Adipocyte (in vitro differentiated cells): ENCODE data around the gene KIF26A.

Experiments used
- DNase-seq: peaks from one replicate; pipeline ENCODE4 v3.0.0-alpha.2; 2015; ENCODE audit warnings: low read depth
- H3K27me3 ChIP-seq: replicated peaks from 2 replicates; pipeline ENCODE4 v1.7.0; 2013; ENCODE audit warnings: mild to moderate bottlenecking, low read length, moderate library complexity; ENCODE audit not compliant: control insufficient read depth, insufficient read depth
- H3K36me3 ChIP-seq: 2 replicates; pipeline ENCODE4 v1.7.0; 2013; ENCODE audit warnings: low read length, mild to moderate bottlenecking, moderate library complexity; ENCODE audit not compliant: control insufficient read depth, insufficient read depth, severe bottlenecking
- H3K4me1 ChIP-seq: 2 replicates; pipeline ENCODE4 v1.7.0; 2013; ENCODE audit warnings: mild to moderate bottlenecking, low read length, moderate library complexity; ENCODE audit not compliant: control insufficient read depth, insufficient read depth
- H3K4me3 ChIP-seq: 2 replicates; pipeline ENCODE4 v1.7.0; 2013; ENCODE audit warnings: mild to moderate bottlenecking, low read length, moderate library complexity
- H3K9ac ChIP-seq: 2 replicates; pipeline ENCODE4 v1.7.0; 2013; ENCODE audit warnings: mild to moderate bottlenecking, low read length, moderate library complexity
- H3K9me3 ChIP-seq: 2 replicates; pipeline ENCODE4 v1.7.0; 2013; ENCODE audit warnings: mild to moderate bottlenecking, low read length, moderate library complexity; ENCODE audit not compliant: control insufficient read depth

Gene KIF26A

GRCh38 chr14:104171895-104172294 is 33.5 kb downstream of the KIF26A start:
- no peaks in the 10 kb centered on the region for H3K36me3 ChIP-seq
- DNase-seq: no peak
- no peaks in the 10 kb centered on the region for H3K27me3 ChIP-seq
- no peaks in the 10 kb centered on the region for H3K4me1 ChIP-seq
- H3K4me3 ChIP-seq: no peak overlapping the region
- no peaks in the 10 kb centered on the region for H3K9me3 ChIP-seq
- no peak overlapping the region for H3K9ac ChIP-seq

DNA sequence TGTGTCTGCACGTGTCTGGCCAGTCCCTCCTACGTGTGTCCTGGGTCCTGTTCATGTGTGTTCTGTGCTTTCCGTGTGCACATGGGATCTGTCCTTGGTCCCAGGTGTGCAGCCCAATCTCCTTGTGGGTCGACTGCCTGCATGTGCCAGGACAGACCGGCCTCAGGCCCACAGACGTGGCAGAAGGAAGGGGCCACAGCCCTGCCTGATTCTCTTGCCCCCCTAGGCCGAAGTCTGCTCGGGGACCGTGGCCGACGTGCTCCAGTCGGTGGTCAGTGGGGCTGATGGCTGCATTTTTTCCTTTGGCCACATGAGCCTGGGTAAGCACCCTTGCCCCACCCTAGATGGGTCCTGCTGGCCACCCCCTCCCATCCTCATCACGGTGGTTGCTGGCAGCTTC is 34.0 kb downstream of the KIF26A start:
- H3K36me3 ChIP-seq: no peaks in the 10 kb centered on the region
- no peak overlapping the region for H3K4me3 ChIP-seq
- H3K9ac ChIP-seq: no peak overlapping the region
- H3K4me1 ChIP-seq: no peaks in the 10 kb centered on the region
- H3K9me3 ChIP-seq: no peaks in the 10 kb centered on the region
- DNase-seq: no peak
- no peaks in the 10 kb centered on the region for H3K27me3 ChIP-seq

GRCh38 chr14:104172880-104173279 is 34.5 kb downstream of the KIF26A start:
- no peak for DNase-seq
- Histone ChIP-seq H3K27me3 (no peaks in the 10 kb centered on the region), H3K4me3 (no peak overlapping the region), H3K9me3 (no peaks in the 10 kb centered on the region), H3K9ac (no peak overlapping the region), H3K4me1 (no peaks in the 10 kb centered on the region), H3K36me3 (no peaks in the 10 kb centered on the region)

DNA sequence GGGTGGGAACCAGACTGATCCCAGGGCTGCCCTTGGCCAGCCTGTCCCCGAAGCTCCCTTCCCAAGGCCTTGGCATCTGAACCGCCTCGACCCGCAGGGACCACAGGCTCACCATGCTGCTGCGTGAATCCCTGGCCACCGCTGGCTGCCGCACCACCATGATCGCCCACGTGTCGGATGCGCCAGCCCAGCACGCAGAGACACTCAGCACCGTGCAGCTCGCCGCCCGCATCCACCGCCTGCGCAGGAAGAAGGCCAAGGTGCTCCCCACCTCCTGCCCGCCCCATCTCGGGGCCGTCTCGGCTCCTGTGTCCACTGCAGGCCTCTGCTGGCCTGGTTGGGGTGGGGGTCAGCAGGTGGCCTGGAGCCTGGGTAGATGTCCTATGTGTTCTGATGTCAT is 35.7 kb downstream of the KIF26A start:
- H3K4me3 ChIP-seq: no peak overlapping the region
- no peaks in the 10 kb centered on the region for H3K36me3 ChIP-seq
- no peak overlapping the region for H3K9ac ChIP-seq
- H3K9me3 ChIP-seq: no peaks in the 10 kb centered on the region
- no peaks in the 10 kb centered on the region for H3K4me1 ChIP-seq
- DNase-seq: no peak
- no peaks in the 10 kb centered on the region for H3K27me3 ChIP-seq

DNA sequence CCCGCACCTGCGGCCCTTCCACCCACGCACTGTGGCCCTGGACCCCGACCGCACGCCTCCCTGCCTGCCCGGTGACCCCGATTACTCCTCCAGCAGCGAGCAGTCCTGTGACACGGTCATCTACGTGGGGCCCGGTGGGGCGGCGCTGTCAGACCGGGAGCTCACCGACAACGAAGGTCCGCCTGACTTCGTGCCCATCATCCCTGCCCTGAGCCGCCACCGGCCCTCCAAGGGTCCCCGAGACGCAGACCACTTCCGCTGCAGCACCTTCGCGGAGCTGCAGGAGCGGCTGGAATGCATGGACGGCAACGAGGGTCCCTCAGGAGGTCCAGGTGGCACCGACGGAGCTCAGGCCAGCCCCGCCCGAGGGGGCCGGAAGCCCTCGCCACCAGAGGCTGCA is 36.7 kb downstream of the KIF26A start:
- no peak for DNase-seq
- no peaks in the 10 kb centered on the region for H3K27me3 ChIP-seq
- H3K9ac ChIP-seq: no peak overlapping the region
- no peaks in the 10 kb centered on the region for H3K9me3 ChIP-seq
- no peaks in the 10 kb centered on the region for H3K4me1 ChIP-seq
- H3K36me3 ChIP-seq: no peaks in the 10 kb centered on the region
- no peak overlapping the region for H3K4me3 ChIP-seq

DNA sequence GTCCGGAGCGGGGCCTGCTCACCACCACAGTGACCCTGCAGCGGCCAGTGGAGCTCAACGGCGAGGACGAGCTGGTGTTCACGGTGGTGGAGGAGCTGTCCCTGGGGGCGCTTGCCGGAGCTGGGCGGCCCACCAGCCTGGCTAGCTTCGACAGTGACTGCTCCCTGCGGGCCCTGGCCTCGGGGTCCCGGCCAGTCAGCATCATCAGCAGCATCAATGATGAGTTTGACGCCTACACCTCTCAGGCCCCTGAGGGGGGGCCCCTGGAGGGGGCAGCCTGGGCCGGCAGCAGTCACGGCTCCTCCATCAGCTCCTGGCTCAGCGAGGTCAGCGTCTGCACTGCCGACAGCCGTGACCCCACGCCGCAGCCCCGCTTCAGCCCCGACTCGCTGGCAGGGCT is 37.4 kb downstream of the KIF26A start:
- no peaks in the 10 kb centered on the region for H3K4me1 ChIP-seq
- no peak overlapping the region for H3K4me3 ChIP-seq
- H3K36me3 ChIP-seq: no peaks in the 10 kb centered on the region
- no peak overlapping the region for H3K9ac ChIP-seq
- H3K27me3 ChIP-seq: no peaks in the 10 kb centered on the region
- no peak for DNase-seq
- H3K9me3 ChIP-seq: no peaks in the 10 kb centered on the region

GRCh38 chr14:104176611-104177010 is 38.2 kb downstream of the KIF26A start:
- Histone ChIP-seq H3K4me3 (no peak overlapping the region), H3K36me3 (no peaks in the 10 kb centered on the region)

DNA sequence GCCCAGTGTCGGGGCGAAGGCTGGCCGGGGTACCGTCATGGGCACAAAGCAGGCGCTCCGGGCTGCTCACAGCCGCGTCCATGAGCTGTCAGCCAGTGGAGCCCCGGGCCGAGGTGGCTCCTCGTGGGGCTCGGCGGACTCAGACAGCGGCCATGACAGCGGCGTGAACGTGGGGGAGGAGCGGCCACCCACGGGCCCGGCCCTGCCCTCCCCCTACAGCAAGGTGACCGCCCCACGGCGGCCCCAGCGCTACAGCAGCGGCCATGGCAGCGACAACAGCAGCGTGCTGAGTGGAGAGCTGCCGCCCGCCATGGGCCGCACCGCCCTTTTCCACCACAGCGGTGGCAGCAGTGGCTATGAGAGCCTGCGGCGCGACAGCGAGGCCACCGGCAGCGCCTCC is 39.0 kb downstream of the KIF26A start:
- Histone ChIP-seq H3K4me3 (no peak overlapping the region), H3K4me1 (no peaks in the 10 kb centered on the region), H3K36me3 (no peaks in the 10 kb centered on the region), H3K9me3 (no peaks in the 10 kb centered on the region), H3K27me3 (no peaks in the 10 kb centered on the region), H3K9ac (no peak overlapping the region)
- no peak for DNase-seq

More at GRCh38 chr14:104176611-104177010, 38.2 kb downstream of the KIF26A start:
- Histone ChIP-seq H3K9ac (no peak overlapping the region), H3K4me1 (no peaks in the 10 kb centered on the region), H3K27me3 (no peaks in the 10 kb centered on the region), H3K9me3 (no peaks in the 10 kb centered on the region)
- DNase-seq: no peak

DNA sequence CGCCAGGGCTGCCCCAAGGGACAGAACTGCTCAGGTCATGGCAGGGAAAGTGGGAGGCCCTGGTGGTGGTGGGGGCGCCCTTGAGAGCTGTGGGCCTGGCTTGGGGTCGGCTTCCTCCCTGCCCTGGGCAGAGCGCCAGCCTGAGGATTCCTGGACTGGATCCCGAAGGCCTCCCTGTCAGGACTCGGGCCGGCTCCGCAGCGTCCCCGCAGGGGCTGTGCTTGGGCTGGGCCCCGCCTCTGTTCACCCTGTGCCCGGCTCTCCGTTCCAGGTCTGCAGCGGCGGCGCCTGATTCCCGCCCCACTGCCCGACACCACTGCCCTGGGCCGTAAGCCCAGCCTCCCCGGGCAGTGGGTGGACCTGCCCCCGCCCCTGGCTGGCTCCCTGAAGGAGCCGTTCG is 39.9 kb downstream of the KIF26A start:
- Histone ChIP-seq H3K4me3 (no peak overlapping the region), H3K9me3 (no peaks in the 10 kb centered on the region), H3K27me3 (no peaks in the 10 kb centered on the region), H3K36me3 (no peaks in the 10 kb centered on the region), H3K9ac (no peak overlapping the region), H3K4me1 (no peaks in the 10 kb centered on the region)
- no peak for DNase-seq

DNA sequence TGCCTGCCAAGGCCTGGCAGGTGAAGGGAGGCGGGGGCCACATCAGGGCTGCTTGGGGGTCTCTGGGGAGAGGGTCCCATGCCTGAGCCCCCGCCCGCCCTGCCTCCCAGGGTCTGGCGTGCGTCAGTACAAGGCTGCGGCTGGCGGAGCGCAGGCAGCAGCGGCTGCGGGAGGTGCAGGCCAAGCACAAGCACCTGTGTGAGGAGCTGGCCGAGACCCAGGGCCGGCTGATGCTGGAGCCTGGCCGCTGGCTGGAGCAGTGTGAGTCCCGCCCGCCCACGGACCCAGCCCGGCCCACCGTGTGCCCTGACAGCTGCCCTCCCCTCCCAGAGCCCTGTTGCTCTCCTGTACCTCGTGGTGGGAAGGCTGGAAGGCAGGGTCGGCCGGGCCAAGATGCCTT is 40.7 kb downstream of the KIF26A start:
- no peak overlapping the region for H3K4me3 ChIP-seq
- no peaks in the 10 kb centered on the region for H3K4me1 ChIP-seq

DNA sequence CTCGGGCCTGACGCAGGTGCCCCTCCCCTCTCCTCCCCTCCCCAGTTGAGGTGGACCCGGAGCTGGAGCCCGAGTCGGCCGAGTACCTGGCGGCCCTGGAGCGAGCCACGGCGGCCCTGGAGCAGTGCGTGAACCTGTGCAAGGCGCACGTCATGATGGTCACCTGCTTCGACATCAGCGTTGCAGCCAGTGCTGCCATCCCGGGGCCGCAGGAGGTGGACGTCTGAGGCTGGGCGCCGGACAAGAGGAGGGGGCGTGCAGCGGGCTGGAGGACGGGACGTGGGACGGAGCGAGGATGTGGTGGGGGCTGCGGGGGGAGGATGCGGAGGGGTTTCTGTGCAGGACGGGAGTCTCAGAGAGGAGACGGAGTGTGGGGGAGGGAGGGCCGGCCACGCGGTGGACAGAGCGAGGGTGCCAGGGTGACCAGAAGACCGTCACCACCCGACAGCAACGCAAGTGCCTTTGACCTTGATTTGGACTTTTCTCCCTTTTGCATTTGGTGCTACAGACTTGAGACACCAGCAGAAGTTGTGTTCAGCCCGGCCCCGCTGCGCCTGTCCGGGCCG is 41.3 kb downstream of the KIF26A start:
- Histone ChIP-seq H3K36me3 (no peaks in the 10 kb centered on the region), H3K27me3 (no peaks in the 10 kb centered on the region), H3K9me3 (no peaks in the 10 kb centered on the region), H3K4me3 (no peak overlapping the region), H3K9ac (no peak overlapping the region), H3K4me1 (no peaks in the 10 kb centered on the region)
- no peak for DNase-seq

More for the DNA sequence above, 40.7 kb downstream of the KIF26A start:
- DNase-seq: no peak
- Histone ChIP-seq H3K27me3 (no peaks in the 10 kb centered on the region), H3K36me3 (no peaks in the 10 kb centered on the region), H3K9me3 (no peaks in the 10 kb centered on the region), H3K9ac (no peak overlapping the region)

DNA sequence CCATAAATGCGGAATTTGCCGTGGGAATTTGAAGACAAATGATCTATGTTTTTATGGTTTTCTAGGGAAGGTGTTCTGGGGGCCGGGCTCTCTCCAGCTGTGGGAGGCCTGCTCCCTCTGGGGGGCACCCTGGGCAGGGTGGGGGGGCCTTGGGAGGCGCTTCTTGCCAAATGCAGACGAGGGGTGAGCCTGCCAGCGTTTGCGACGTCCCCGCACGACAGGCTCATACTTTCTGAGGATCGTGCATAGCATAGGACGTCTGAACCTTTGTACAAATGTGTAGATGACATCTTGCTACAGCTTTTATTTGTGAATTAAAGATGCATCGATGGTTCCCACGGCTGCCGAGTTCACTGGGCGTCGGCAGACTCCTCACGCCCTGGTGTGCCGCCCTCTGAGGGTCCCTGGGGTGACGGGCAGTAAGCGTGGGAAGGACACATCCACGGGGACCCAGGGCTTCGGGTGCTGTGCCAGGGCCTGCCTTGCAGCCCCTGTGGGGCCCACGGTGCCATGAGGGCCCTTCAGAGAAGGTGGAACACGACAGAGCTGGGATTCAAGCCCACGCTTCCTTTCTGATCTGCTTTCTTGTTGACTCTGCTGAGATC is 42.3 kb downstream of the KIF26A start:
- no peaks in the 10 kb centered on the region for H3K36me3 ChIP-seq
- H3K27me3 ChIP-seq: no peaks in the 10 kb centered on the region
- no peaks in the 10 kb centered on the region for H3K4me1 ChIP-seq
- no peak for DNase-seq
- H3K4me3 ChIP-seq: no peak overlapping the region
- no peak overlapping the region for H3K9ac ChIP-seq
- H3K9me3 ChIP-seq: no peaks in the 10 kb centered on the region
